GM12801 (cell line): ENCODE data around the gene AGO4.

Experiments
- TF ChIP-seq, protein P1 (sequence below): IDR thresholded peaks from one replicate; pipeline ENCODE4 v1.5.1; 2011; ENCODE audit warnings: control low read depth; ENCODE audit not compliant: insufficient read length; ENCODE audit errors: extremely low read depth

Gene AGO4

DNA sequence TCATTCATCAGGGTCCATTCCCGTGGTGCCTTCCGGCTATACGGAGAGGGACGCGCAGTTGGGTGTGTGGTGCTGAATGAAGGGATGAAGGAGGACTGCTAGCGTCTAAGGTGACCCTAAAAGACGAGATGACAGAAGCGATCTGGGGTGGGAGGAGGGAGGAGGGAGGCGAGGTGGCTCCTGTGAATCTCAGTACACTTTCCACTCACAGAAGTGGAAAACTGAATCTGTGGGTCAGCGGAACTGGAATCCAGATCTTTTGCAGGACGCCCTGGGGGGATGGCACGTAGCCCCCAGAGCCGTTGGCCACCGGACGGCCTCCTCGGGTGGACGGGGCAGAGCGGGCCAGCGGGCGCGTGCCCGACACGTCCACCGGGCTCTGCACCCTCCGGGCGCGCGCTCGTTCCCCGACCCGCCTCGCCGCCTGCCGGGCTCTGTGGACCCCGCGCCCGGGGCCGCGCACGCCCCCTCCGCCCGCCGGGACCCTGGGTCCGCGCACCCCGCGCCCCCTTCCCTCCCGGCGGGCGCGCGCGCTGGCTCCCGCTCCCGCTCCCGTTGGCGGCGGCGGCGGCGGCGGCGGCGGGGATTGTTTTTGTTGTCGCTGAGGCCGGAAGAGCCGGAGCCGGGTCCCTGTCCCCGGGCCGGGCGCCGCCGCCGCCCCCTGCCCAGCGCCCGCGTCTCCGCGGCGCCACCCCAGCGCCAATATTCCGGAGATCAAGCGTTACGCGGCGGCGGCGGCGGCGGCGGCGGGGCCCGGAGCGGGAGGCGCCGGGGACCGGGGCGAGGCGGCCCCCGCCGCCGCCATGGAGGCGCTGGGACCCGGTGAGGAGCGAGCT lies at the start of gene AGO4:
AGO4 (plus strand) TSS at position 403 of the 836 bp plus-strand sequence; CDS start at position 804, 401 bp downstream.
- TF ChIP-seq, protein P1, sequence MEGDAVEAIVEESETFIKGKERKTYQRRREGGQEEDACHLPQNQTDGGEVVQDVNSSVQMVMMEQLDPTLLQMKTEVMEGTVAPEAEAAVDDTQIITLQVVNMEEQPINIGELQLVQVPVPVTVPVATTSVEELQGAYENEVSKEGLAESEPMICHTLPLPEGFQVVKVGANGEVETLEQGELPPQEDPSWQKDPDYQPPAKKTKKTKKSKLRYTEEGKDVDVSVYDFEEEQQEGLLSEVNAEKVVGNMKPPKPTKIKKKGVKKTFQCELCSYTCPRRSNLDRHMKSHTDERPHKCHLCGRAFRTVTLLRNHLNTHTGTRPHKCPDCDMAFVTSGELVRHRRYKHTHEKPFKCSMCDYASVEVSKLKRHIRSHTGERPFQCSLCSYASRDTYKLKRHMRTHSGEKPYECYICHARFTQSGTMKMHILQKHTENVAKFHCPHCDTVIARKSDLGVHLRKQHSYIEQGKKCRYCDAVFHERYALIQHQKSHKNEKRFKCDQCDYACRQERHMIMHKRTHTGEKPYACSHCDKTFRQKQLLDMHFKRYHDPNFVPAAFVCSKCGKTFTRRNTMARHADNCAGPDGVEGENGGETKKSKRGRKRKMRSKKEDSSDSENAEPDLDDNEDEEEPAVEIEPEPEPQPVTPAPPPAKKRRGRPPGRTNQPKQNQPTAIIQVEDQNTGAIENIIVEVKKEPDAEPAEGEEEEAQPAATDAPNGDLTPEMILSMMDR, result no peak

DNA sequence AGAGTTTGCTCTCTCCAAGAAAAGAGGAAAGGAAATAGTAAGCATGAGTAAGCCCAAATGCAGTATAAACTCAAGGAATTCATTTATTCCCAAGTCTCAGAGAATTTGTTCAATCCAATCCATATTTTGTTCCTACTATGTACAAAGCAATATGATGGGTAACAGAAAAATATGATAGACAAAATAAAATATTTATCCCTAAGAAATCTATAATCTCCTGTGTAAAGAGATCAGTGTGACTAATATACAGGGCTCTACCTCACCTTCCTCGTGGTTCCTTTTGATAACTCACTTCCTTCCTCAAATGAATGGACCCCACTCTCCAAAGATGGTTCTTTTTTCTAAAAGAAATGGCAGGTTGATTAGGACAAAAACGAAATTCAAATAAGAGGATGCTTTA lies 45.7 kb upstream of the AGO4 start:
- TF ChIP-seq, protein P1, result no peak

DNA sequence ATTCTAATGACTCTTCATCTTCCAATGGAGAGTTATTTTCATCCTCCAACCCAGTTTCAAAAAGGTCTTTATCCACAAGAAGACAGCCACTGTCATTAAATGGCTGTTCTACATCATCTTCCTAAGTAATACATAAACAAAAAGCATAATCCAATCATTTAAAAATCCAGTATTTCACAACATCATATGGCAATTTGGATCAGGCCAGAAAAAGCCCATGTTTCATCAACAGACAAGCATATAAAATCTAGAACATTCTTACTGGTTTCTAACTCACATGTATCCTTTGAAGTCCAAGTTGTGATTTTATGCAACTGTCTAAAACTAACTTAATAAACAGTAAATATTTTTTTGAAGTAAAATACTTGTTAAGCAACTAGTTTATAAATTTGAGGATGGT lies 44.6 kb upstream of the AGO4 start:
- TF ChIP-seq, protein P1, result no peak

DNA sequence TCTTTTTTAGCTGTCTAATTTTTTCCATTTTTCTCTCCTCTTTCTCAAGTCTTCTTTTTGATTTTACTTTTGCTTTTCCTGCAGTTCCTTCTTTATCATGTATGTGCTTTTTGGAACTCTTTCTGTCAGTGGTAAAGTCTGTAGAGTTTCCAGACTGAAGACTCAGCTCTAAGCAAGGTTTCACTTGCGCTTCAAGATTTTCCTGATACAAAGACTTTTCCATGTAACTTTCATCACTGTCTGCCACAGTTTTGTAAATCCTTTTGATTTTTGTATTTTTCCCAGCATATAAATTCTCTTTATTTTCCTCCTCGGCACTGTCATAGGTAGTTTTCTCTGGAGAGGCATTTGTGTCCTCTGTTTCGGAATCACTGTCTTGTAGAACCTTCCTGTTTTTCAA lies 43.5 kb upstream of the AGO4 start:
- TF ChIP-seq, protein P1, result no peak

DNA sequence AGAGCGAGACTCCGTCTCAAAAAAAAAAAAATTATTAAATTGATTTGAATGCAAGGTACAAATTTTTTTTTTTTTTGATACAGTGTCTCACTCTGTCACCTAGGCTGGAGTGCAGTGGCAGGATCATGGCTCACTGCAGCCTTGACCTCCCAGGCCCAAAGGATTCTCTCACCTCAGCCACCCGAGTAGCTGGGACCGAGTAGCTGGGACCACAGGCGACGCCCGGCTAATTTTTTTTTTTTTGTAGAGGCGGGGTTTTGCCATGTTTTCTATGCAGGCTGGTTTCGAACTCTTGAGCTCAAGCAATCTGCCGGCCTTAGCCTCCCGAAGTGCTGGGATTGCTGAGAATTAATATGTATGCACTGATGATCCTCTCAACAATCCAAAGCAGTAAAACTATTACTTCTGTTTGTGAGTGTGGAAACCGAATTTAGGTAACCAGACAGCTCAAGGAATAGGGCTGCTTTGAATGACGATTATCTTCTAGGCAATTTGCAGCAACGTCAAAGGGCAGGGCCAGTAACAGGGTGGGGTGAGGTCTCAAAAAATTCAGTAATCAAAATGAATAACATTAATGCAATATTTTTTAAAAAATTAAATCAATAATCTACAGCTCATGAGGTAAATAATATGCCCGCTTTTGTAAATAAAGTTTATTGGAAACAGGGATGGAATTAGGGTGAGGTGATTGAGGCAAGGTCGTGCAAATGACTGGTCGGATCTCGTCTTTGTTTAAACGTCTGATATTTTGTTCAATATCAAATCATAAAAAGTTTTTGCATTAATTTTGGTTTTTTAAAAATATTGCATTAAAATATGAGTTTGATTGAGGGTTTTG lies 39.2 kb upstream of the AGO4 start:
- TF ChIP-seq, protein P1, result no peak

DNA sequence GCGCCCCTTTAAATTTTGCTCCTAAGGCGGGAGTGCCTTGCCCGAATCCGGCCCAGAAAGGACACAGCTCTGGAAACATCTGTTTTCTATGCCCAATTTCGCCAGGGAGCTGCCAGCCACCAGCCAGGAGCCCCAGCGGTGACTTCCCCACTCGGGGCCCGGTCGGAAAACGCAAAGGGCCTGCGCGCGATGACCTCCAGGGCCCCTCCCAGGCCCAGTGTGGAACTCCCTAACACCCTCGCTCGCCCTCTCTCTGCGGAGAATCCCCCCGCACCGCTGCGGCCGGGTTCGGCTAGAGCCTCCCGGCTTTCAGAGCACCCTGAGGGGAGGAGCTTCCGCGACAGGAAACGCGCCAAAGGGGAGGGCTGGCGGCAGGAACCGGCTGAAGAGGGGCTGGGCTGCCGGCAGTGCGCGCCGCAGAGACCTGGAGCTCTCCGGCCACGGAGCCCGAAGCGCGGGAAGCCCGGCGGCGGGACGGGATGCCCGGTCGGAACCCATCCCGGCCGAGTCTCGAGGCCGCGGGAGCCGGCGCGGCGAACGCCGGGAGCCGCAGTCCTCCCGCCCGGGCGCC lies 38.5 kb upstream of the AGO4 start:
- TF ChIP-seq, protein P1, result no peak

DNA sequence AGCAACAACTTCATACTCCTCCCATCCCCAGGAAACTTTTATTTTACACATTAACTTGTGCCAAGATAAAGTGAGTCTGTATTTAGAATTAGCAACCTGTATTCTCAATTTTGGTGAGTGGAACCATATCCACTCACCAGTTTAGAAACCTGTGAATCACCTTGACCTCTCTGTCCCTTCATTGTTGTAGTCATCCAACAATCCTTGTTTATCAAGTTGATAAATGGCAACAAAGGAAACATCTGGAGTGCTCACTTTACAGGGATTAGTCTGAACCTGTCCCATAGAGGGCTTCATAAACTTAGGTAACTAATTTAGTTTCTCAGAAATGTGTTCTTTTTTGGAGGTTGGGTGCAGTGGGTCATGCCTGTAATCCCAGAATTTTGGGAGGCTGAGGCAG lies 34.1 kb upstream of the AGO4 start:
- TF ChIP-seq, protein P1, result no peak
